Measurements from ENCODE around the gene CNFN. TPM values are rescaled to one million over a fixed set of nuclear protein-coding genes. Genes with fewer than 3 reads are reported as not detected.

The CNFN gene
- total RNA-seq, 1 donor from 2014 or later, result 5.7 TPM

DNA sequence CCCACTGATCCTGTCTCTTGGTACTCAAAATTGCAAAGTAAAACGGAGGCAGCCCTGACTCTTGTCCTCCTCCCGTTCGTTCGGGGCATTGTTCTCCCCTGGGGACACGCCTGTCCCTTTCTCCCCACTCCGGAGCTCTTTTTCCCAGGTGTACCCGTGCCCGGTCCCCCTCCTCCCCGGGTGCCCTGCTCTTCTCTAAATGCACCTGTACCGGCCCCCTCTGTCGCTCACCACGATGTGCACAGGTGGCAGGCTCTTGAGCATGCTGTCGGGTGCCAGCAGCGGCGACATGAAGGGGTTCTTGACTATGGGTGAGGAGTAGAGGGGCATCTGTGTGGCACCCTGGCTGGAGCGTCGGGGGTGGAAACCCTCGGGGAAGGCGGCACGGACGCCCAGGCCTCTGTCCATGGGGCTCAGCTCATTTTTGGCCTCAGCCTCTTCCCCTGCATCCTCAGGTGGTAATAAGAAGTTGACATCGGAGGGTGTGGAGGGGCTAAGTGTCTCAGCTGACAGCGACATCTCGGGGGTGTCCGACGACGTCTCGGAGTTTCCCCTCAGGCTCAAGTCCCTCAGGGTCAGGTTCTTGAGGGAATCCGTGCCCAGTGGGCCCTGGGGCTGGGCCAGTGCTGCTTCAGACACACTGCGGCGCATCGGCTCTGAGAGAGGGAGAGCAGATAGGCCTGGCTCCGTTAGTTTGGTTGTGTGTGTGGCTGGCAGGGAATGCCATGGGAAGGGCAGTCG, 12.4 kb upstream of the CNFN start:
- no peak for DNase-seq (ENCODE audit: low read depth)
- peak overlapping the region; percentile 56 for H3K4me3 ChIP-seq (ENCODE audit: low read depth, low read length)
- TF ChIP-seq, protein P1, sequence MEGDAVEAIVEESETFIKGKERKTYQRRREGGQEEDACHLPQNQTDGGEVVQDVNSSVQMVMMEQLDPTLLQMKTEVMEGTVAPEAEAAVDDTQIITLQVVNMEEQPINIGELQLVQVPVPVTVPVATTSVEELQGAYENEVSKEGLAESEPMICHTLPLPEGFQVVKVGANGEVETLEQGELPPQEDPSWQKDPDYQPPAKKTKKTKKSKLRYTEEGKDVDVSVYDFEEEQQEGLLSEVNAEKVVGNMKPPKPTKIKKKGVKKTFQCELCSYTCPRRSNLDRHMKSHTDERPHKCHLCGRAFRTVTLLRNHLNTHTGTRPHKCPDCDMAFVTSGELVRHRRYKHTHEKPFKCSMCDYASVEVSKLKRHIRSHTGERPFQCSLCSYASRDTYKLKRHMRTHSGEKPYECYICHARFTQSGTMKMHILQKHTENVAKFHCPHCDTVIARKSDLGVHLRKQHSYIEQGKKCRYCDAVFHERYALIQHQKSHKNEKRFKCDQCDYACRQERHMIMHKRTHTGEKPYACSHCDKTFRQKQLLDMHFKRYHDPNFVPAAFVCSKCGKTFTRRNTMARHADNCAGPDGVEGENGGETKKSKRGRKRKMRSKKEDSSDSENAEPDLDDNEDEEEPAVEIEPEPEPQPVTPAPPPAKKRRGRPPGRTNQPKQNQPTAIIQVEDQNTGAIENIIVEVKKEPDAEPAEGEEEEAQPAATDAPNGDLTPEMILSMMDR (conservative IDR thresholded peaks at IDR 0.05; ENCODE audit: low read depth, low read length), result no peak

DNA sequence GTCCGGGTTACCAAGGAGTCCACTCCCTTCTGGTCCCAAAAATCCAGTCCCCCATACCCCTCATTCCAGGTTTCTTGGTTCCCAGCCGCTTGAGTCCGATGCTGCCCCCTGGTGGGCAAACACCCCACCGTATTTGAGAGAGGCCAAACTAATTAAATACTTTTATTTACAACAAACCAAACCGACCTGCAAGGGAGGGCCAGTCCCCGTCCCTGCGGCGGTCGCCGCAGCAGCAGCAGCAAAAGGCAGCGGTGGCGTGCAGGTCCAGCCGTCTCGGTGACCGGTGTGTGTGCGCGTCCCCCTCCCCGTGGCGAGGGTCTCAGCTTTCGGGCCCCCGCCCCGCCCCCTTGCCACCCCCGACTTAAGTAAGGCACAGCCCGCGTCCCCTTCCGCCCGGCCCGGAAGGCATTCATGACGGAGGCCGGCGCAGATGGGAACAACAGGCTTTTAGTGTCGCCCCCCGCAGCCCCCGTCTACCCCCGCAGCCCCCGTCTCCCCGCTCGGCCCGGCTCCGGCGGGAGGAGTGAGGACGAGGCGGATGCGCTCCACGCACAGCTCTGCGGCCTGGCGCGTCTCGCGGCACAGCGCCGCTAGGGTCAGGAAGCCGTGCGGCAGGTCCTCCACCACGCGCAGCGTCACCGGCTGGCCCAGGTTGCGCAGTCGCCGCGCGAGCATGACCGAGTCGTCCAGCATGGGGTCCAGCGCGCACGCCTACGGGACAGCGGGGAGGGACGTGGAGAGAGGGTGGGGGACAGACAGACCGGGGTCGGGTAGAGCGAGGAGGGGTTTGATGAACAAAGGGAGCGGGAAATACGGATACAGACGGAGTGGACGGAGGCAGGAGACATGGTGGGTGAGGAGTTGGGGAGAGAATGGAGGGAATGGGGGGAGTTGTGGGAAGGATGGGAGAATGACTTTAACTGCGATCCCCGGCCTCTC, 11.5 kb upstream of the CNFN start:
- peak overlapping the region; percentile 56 for H3K4me3 ChIP-seq (ENCODE audit: low read depth, low read length)
- no peak for DNase-seq (ENCODE audit: low read depth)
- TF ChIP-seq, protein P1 (conservative IDR thresholded peaks at IDR 0.05; ENCODE audit: low read depth, low read length), result peak; percentile 91

DNA sequence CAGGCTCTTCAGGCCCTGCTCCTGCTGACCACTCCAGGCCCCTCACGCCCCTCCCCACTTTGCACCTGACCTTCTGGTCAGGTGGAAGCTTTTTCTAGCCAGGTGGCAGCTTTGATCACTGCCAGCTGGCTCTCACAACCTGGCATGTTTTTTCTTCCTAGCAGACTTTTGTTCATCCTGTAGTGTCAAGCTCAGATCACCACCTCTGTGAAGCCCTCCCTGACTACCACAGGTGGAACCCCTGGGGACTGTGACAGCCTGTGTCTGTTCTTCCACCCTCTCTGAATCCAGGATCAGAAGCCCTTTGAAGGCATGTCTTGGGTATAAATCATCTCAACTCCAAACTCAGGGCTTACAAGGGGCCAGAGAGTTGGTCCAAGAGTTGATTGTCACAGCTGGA, 10.3 kb upstream of the CNFN start:
- TF ChIP-seq, protein P1 (conservative IDR thresholded peaks at IDR 0.05; ENCODE audit: low read depth, low read length), result no peak
- no peak overlapping the region for H3K4me3 ChIP-seq (ENCODE audit: low read depth, low read length)
- no peak for DNase-seq (ENCODE audit: low read depth)

DNA sequence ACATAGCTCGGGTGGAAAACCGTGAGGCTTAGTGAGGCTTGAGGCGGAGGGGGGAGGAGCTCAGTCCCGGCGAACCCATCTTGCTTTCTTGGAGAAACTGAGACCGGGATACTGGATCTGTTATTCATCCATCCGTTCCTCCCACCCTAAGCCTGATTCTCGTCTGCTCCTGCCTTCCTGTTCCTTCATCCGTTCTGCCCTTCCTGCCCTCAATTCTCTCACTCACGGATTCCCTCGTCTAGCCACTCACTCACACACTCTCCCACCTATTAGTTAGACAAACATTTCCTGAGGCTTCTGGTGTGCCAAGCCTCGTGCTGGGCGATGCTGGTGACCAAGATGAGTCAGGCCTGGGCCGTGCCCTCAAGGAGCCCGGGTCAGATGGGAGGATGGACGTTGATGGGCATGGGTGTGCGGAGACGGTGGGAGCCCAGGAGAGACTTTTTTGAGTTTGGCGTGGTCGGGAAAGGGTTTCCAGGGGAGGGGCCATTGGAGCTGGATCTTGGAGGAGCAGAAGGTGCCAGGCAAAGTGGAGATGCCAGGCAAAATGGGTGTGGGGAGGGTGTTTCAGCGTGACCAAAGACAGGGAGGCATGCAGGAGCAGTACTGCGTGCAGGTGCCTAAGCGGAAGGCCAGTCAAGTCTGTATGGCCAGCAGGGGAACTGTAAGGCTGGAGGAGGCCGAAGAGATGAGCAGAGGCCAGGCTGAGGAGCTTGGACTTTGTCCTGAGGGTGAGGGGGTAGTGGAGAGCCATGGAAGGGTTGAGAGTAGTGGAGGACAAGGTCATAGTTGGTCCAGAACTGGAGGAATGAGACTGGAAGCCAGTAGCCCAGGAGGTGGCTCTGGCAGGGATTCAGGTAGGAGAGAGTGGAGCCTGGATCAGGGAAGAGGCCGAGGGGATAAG, 7.4 kb upstream of the CNFN start:
- TF ChIP-seq, protein P1 (conservative IDR thresholded peaks at IDR 0.05; ENCODE audit: low read depth, low read length), result no peak
- no peak for DNase-seq (ENCODE audit: low read depth)
- peak overlapping the region; percentile 70 for H3K4me3 ChIP-seq (ENCODE audit: low read depth, low read length)

DNA sequence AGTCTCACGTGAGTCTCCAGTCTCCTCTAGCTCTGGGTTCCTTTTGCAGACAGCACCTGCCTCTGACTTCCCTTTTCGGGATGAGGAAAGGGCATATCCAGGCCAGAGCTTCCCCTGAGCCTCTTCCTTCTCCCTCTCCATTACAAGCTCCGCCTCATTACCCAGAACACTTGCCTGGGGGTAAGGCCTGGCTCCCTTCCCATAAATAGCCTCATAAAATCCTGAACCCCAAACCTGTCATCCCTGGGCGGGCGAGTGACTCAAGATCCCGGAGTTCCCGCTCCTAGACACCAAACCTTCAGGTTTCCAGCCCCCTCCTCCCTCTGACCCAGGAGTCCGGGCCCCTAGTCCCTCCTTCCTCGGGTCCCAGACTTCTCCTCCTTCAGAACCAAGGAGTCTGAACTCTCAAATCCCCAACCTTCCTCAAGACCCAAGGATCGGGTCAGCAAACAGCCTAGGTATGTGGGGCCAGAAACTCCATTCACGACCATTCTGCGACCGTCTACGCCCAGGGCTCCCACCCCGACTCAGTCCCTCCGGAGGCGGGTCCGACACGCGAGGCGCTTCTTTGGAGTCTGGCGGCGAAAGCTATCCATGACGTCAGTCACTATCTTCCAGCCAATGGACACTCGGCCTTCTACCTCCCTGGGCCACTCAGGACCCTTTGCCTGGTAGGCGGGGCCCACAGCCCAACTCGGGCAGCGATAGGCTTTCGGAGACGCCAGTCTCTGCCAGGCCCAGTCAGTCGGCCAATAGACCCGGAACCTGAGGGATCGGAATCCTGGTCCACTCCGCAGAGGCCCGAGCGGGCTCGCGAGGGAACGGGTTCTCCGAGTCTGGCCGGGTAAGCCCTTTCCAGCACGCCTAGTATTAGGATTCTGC, 6.5 kb upstream of the CNFN start:
- TF ChIP-seq, protein P1 (conservative IDR thresholded peaks at IDR 0.05; ENCODE audit: low read depth, low read length), result no peak
- peak overlapping the region; percentile 70 for H3K4me3 ChIP-seq (ENCODE audit: low read depth, low read length)
- DNase-seq (ENCODE audit: low read depth), result peak; percentile 86

DNA sequence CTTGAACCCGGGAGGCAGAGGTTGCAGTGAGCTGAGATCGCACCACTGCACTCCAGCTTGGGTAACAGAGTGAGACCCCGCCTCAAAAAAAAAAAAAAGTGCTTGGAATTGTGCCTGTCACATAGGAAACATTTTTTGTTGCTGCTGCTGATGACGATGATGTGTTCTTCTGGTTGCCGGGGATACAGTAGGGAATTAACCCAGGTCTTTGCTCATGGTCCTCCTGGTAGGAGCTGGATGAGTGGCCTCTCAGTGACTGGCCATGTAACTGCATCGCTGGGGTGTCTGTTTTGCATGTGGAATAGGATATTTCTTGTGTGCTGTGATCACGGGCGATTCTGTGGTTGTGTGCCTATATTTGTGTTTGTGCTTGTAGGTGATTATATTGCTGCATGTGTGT, 4.7 kb upstream of the CNFN start:
- no peak for DNase-seq (ENCODE audit: low read depth)
- no peak overlapping the region for H3K4me3 ChIP-seq (ENCODE audit: low read depth, low read length)
- TF ChIP-seq, protein P1 (conservative IDR thresholded peaks at IDR 0.05; ENCODE audit: low read depth, low read length), result no peak
